Endometrial microvascular endothelial cells (primary cell): ENCODE data around the gene SPEM3. TPM values are rescaled to one million over a fixed set of nuclear protein-coding genes. Genes with fewer than 3 reads are reported as not detected.

ENCODE experiments used
- in situ Hi-C: cut with HindIII; loops from 2 replicates; pipeline ENCODE4 v1.10.0; 2017; ENCODE audit warnings: low sequenced_read_pairs, low pct_unique_long_range_greater_than_20kb; ENCODE audit errors: inconsistent ontology term
- total RNA-seq: library from RNA; depleted of rRNA; stranded (reverse); fragments of >200 nt; gene quantifications from one replicate; pipeline ENCODE4 v1.2.3, GENCODE V29; 2015; ENCODE audit errors: inconsistent ontology term

SPEM3 gene
- total RNA-seq, 1 donor from 2014 or later: not detected

- in situ Hi-C loops: loop anchor here (25.0 kb wide), 1 partner anchor 97 kb away; the partner anchor contains the start of genes SENP3 and TNFSF13
These were observed 37.1 kb downstream of the SPEM3 start for GRCh38 chr17:7465597-7466275.

- in situ Hi-C loops: loop anchor here (25.0 kb wide), 1 partner anchor 96 kb away; the partner anchor contains the start of genes SENP3 and TNFSF13
These were observed 37.6 kb downstream of the SPEM3 start for GRCh38 chr17:7466318-7466638.

GRCh38 chr17:7466639-7467341, 38.1 kb downstream of the SPEM3 start:
- in situ Hi-C loops: loop anchor here (25.0 kb wide), 1 partner anchor 96 kb away; the partner anchor contains the start of genes SENP3 and TNFSF13

- in situ Hi-C loops: loop anchor here (25.0 kb wide), 1 partner anchor 95 kb away; the partner anchor contains the start of genes SENP3 and TNFSF13
These were observed 38.8 kb downstream of the SPEM3 start for GRCh38 chr17:7467498-7467897.

DNA sequence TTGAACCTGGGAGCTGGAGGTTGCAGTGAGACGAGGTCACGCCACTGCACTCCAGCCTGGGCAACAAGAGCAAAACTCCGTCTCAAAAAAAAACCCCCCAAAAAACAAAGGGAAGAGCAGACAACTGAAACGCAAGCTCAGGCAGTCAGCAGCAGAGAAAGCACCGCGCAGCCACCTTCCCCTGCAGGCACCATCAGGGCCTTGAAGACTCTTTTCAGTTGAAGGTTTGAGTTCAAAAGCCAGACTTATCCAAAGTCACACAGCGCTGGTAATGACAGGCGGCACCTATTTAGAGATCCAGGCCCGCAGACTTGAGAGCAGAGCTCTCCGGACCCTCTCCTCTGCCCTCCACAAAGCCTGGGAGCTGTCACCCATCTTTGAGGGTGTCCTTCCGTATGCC, 39.6 kb downstream of the SPEM3 start:
- in situ Hi-C loops: loop anchor here (25.0 kb wide), 1 partner anchor 94 kb away; the partner anchor contains the start of genes SENP3 and TNFSF13

DNA sequence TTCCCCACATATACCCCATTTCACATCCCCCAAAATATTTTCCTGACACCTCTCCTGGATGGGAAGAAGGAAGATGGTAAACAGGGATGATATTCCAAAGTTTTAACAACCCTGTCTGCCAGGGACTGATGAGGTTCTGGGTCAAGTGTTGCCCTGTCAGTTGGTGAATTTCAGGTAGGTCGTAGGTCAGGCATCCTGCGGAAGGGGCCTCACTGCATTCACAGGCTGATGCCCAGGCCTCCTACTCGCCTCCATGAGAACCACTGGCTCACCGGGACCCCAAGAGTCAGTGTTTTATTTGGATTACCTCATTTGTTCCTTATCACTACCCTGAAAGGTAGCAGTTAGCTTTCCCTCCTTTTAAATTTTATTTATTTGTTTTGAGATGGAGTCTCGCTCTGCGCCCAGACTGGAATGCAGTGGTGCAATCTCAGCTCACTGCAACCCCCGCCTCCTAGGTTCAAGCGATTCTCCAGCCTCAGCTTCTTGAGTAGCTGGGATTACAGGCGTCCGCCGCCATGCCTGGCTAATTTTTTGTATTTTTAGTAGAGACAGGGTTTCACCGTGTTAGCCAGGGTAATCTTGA, 40.2 kb downstream of the SPEM3 start:
- in situ Hi-C loops: loop anchor here (25.0 kb wide), 1 partner anchor 93 kb away; the partner anchor contains the start of genes SENP3 and TNFSF13

- in situ Hi-C loops: loop anchor here (25.0 kb wide), 1 partner anchor 92 kb away; the partner anchor contains the start of genes SENP3 and TNFSF13
These were observed 41.2 kb downstream of the SPEM3 start for GRCh38 chr17:7469843-7470242.

GRCh38 chr17:7470457-7470973, 41.9 kb downstream of the SPEM3 start:
- in situ Hi-C loops: loop anchor here (25.0 kb wide), 1 partner anchor 92 kb away; the partner anchor contains the start of genes SENP3 and TNFSF13

DNA sequence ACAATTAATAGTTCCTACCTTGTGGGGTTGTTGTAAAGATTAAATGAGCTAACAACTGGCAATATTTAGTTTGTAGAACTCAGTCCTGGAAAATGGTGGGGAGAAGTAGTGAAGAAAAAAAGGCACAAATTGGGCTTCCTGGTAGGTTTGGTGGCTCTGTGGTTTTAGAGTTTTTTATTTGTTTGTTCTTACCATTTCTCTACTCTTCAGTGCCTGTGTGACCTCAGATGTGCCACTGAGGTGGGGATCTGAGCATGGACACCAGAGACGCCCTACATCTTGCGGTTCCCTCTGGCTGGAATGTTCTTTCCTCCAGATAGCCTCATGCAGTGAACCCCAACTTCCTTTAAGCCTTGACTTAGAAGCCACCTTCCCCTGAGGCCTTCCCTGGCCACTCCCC, 43.1 kb downstream of the SPEM3 start:
- in situ Hi-C loops: loop anchor here (25.0 kb wide), 1 partner anchor 91 kb away; the partner anchor contains the start of genes SENP3 and TNFSF13

DNA sequence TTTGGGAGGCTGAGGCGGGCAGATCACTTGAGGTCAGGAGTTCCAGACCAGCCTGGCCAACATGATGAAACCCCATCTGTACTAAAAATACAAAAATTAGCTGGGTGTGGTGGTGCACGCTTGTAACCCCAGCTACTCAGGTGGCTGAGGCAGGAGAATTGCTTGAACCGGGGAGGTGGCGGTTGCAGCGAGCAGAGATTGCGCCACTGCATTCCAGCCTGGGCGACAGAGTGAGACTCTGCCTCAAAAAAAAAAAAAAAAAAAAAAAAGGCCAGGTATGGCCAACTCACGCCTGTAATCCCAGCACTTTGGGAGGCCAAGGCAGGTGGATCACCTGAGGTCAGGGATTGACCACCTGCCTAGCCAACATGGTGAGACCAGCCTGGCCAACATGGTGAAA, 46.1 kb downstream of the SPEM3 start:
- in situ Hi-C loops: loop anchor here (25.0 kb wide), 1 partner anchor 88 kb away; the partner anchor contains the start of genes SENP3 and TNFSF13

- in situ Hi-C loops: no loop called here
These were observed 47.2 kb downstream of the SPEM3 start for GRCh38 chr17:7475764-7476422.

DNA sequence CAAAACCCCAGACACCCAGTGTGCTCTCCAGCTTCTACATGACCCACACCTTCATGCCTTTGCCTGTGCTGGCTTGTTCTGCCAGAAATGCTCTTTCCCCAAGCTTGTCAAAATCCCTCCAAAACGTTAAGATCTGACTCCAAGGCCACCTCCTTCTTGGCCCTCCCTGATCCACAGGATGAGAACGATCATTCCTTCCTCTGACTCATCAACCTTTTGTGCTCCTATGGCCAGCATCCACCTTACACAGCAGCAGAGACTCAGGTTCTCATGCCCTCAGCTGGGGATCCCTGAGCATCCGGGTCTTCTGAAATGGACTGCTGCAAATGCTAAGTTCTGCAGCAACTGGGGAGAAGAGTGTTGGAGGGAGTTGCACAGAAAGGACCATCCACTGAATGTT, 47.8 kb downstream of the SPEM3 start:
- in situ Hi-C loops: no loop called here

DNA sequence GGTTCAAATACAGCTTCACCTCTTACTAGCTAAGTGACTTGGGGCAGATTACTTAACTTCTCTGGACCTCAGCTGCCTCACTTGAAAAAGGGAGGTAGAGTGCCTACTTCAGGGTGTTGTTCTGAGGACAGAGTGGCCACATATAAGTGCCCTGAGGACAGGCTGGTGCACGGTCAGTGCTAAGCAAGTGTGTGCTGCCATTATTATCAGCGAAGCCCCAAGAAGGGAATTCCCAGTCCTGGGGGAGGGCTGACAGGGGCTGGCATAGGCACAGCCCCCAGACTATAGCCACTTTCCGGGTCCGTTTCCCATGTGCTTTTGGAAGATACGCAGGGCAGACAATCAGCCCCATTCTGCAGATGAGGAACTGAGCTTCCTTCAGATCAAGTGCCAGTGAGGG, 48.3 kb downstream of the SPEM3 start:
- in situ Hi-C loops: no loop called here

DNA sequence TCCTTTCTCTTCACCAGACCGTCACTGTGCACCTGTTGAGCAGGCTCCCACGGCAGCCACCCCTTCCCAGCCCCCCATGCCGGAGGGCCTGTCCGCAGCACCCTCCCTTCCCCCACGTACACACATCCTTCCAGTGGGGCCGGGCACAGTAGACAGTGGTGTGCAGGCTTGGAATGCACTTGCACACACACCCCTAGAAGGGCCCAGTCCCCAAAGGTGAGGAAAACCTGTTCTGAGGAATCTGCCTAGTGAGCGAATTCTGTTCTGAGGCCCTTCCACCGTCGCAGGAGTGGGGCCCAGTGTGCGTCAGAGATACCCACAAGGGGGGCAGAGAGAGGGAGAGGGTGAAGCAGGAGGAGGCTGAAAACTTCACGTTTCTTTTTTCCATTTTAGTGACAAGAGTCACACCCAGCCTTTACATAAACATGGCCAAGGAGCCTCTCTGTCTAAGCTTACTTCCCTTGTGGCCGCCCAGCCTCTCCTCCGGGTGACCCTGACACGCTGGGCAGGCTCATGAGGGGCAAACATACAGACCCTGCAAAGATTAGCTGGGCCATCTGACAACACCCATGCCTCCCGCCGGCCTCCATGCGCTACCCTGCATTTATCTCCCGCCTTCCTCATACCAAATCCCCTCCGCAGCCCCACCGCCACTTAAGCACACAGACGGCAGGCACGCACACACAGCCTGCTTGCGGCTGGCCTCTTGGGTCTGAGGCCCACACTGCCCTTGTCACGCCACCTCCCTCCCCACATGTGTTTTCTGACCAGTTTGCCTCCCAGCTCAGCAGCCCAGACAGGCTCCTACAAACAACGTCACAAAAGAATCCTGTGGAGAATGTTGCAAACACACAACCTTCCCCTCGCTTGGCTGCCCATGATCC, 49.0 kb downstream of the SPEM3 start:
- in situ Hi-C loops: no loop called here

DNA sequence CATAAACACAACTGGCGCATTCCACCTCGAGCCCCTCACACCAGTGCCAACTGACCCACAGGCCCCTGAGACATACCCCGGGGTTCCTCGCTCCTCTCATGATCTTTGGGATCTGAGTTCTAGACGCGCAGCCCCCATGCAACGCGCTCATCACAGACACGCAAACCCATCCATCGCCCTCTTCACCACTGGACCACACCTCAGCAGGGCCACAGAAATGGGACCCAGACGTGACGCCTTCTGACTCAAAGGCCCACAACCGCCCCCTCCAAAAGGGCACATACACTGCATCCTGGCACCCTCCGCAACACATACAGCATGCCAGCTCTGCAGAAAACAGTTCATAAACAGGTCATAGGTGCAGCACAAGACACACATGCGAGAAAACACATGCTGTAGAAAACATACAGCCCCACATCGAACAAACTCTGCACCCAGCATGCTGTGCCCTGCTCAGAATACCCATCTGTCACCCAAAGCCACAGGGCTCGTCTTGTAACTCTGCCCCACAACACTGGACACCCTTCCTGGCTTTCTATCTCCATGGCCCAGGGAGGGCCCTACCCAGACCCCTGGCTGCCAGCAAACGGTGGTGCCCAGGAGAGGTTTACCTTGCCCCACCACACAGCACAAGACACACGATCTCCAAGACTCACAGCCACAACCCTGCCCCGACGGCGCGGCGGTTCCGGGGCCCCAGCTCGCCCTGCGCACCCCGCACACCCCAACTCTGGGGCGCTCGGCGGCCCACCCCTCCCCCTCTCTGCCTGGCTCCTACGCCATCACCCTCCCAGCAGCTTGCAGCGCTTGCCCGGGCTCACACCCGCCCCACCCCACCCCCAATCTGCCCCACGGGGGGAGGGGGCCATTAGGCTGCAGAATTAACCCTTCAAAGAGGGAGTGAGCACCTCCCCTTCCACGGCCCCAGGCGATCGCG, 49.9 kb downstream of the SPEM3 start:
- in situ Hi-C loops: no loop called here

DNA sequence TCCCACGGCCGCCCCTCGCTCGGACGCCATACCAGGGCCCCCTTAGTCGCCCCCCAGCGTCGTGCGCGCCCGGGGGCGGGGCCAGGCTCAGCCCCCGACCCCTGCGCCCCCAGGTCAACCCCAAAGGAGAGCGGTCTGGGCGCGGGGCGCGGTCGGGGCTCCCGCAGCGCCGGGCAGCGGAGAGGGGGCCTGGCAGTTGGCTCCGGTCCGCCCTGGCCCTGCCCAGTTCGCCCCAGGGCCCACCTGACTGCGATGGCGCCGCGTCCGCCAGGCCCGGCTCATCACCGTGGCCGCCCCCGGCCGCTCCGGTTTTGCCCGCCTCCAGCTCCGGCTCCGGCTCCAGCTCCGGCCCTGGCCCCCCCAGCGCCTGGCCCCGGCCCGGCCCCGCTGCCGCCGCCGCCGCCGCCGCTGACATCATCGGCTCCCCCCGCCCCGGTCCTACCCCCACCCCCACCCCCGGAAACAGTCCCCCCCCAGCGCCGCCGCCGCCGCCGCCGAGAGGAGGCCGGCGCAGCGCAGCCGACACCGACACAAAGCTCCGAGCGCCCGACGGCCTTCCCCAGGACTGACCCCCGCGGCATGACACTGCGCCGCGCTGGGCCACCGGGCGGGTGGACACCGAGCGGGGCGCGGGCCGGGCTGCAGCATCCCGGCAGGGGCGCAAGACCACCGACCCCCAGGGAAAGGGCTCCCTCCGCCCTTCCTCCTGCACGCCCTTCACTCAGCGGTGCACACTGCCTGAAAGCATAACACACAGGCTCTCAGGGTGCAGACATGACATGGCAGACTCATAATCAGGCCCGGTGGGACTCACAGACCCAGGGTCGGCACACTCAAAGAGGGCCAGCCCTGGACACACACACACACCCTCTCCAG, 50.8 kb downstream of the SPEM3 start, which contains the start of gene ZBTB4:
TSS of gene ZBTB4 (minus strand) at position 419 of the 876 bp plus-strand sequence. CDS start 12,830 bp downstream, outside the sequence.
- in situ Hi-C loops: no loop called here
